Progenitor cell of endocrine pancreas (in vitro differentiated cells): ENCODE data around the gene SEMA3E. TPM values are rescaled to one million over a fixed set of nuclear protein-coding genes. Genes with fewer than 3 reads are reported as not detected.

Experiments
- DNase-seq: peaks from one replicate; pipeline ENCODE4 v3.0.0; 2021; ENCODE audit warnings: low spot score; ENCODE audit not compliant: unreplicated experiment
- H3K27ac Mint-ChIP-seq: 2 replicates; pipeline ENCODE4 v1.8.0; 2021; ENCODE audit warnings: mild to moderate bottlenecking, moderate library complexity, mixed read lengths
- H3K27me3 Mint-ChIP-seq: 2 replicates; pipeline ENCODE4 v1.8.0; 2021; ENCODE audit warnings: mixed read lengths
- H3K36me3 Mint-ChIP-seq: 2 replicates; pipeline ENCODE4 v1.8.0; 2022; ENCODE audit warnings: mixed read lengths; ENCODE audit not compliant: insufficient read depth
- H3K4me1 Mint-ChIP-seq: 2 replicates; pipeline ENCODE4 v1.8.0; 2021; ENCODE audit warnings: low read depth, mixed read lengths
- H3K4me3 Mint-ChIP-seq: 2 replicates; pipeline ENCODE4 v1.8.0; 2021; ENCODE audit warnings: low read depth, mild to moderate bottlenecking, moderate library complexity, mixed read lengths
- H3K9me3 Mint-ChIP-seq: 2 replicates; pipeline ENCODE4 v1.8.0; 2021; ENCODE audit warnings: low read depth, mixed read lengths
- CTCF ChIP-seq: fragments of 200-600 bp; sonication (generic); IDR thresholded peaks from one replicate; pipeline ENCODE4 v1.5.0; 2021; ENCODE audit warnings: antibody characterized with exemption, mild to moderate bottlenecking; ENCODE audit not compliant: unreplicated experiment
- total RNA-seq: library from RNA; stranded (reverse); gene quantifications from 2 replicates; pipeline ENCODE4 v1.2.1, GENCODE V29; 2021

SEMA3E gene
- total RNA-seq, 1 donor from 2014 or later: 1.1 TPM

- Mint-ChIP-seq H3K36me3 (no peaks in the 10 kb centered on the region), H3K4me1 (no peaks in the 10 kb centered on the region), H3K9me3 (no peaks in the 10 kb centered on the region), H3K27ac (no peak overlapping the region), H3K27me3 (no peaks in the 10 kb centered on the region), H3K4me3 (no peak overlapping the region)
- TF ChIP-seq CTCF: no peak
- no peak for DNase-seq
Measured at GRCh38 chr7:83413424-83413823, 235.5 kb downstream of the SEMA3E start.

- no peak for DNase-seq
- Mint-ChIP-seq H3K27me3 (no peaks in the 10 kb centered on the region), H3K36me3 (no peaks in the 10 kb centered on the region), H3K27ac (no peak overlapping the region), H3K4me3 (no peak overlapping the region), H3K4me1 (no peaks in the 10 kb centered on the region), H3K9me3 (no peaks in the 10 kb centered on the region)
- peak; percentile 87 for TF ChIP-seq CTCF
Measured at GRCh38 chr7:83410989-83411591, 237.8 kb downstream of the SEMA3E start.

GRCh38 chr7:83394776-83395175 lies 254.2 kb downstream of the SEMA3E start:
- H3K36me3 Mint-ChIP-seq: no peaks in the 10 kb centered on the region
- DNase-seq: no peak

GRCh38 chr7:83388436-83388835 lies 260.5 kb downstream of the SEMA3E start:
- no peak overlapping the region for H3K27ac Mint-ChIP-seq
- no peak for DNase-seq
- H3K4me3 Mint-ChIP-seq: no peak overlapping the region
- no peaks in the 10 kb centered on the region for H3K27me3 Mint-ChIP-seq
- no peaks in the 10 kb centered on the region for H3K36me3 Mint-ChIP-seq
- H3K4me1 Mint-ChIP-seq: no peaks in the 10 kb centered on the region
- TF ChIP-seq CTCF: no peak
- H3K9me3 Mint-ChIP-seq: peaks cover 4% of the 10 kb centered on the region

More at GRCh38 chr7:83394776-83395175, 254.2 kb downstream of the SEMA3E start:
- Mint-ChIP-seq H3K27ac (no peak overlapping the region), H3K9me3 (no peaks in the 10 kb centered on the region), H3K27me3 (no peaks in the 10 kb centered on the region), H3K4me3 (no peak overlapping the region), H3K4me1 (no peaks in the 10 kb centered on the region)
- TF ChIP-seq CTCF: no peak

GRCh38 chr7:83366629-83367028 lies 282.3 kb downstream of the SEMA3E start:
- Mint-ChIP-seq H3K27me3 (no peaks in the 10 kb centered on the region), H3K36me3 (no peaks in the 10 kb centered on the region), H3K27ac (no peak overlapping the region), H3K4me3 (no peak overlapping the region), H3K9me3 (no peaks in the 10 kb centered on the region), H3K4me1 (no peaks in the 10 kb centered on the region)
- no peak for DNase-seq
- TF ChIP-seq CTCF: peak; percentile 14
